BLaER1 (cell line): Measurements from ENCODE around the gene PTPRF.

Experiments used
- H3K27ac ChIP-seq: shearing (Covaris generic); formaldehyde crosslinking; 2 replicates; pipeline ENCODE4 v1.8.1; 2022
- H3K27me3 ChIP-seq: shearing (Covaris generic); formaldehyde crosslinking; 2 replicates; pipeline ENCODE4 v1.8.1; 2022
- H3K36me3 ChIP-seq: shearing (Covaris generic); formaldehyde crosslinking; 2 replicates; pipeline ENCODE4 v1.8.1; 2022
- H3K4me1 ChIP-seq: shearing (Covaris generic); formaldehyde crosslinking; 2 replicates; pipeline ENCODE4 v1.8.1; 2022
- H3K4me2 ChIP-seq: shearing (Covaris generic); formaldehyde crosslinking; 2 replicates; pipeline ENCODE4 v1.8.1; 2022
- H3K4me3 ChIP-seq: shearing (Covaris generic); formaldehyde crosslinking; 2 replicates; pipeline ENCODE4 v1.8.1; 2022
- H3K9ac ChIP-seq: shearing (Covaris generic); formaldehyde crosslinking; 2 replicates; pipeline ENCODE4 v1.8.1; 2022
- H3K9me3 ChIP-seq: shearing (Covaris generic); formaldehyde crosslinking; 2 replicates; pipeline ENCODE4 v1.8.1; 2022
- H4K20me1 ChIP-seq: shearing (Covaris generic); formaldehyde crosslinking; 2 replicates; pipeline ENCODE4 v1.8.1; 2022
- Cebpa-rat ChIP-seq: shearing (Covaris generic); IDR thresholded peaks from 2 replicates; pipeline ENCODE4 v1.8.1; 2022

Gene PTPRF

GRCh38 chr1:43537423-43538142 is 6.9 kb downstream of the PTPRF start:
- no peaks in the 10 kb centered on the region for H3K9me3 ChIP-seq
- no peak overlapping the region for H3K4me2 ChIP-seq
- no peak overlapping the region for H3K4me3 ChIP-seq
- peaks cover 41% of the 10 kb centered on the region for H3K36me3 ChIP-seq
- no peaks in the 10 kb centered on the region for H3K27me3 ChIP-seq
- H4K20me1 ChIP-seq = peaks cover 71% of the 10 kb centered on the region
- no peak overlapping the region for H3K9ac ChIP-seq
- H3K27ac ChIP-seq = no peak overlapping the region
- peaks cover 14% of the 10 kb centered on the region for H3K4me1 ChIP-seq
- no peak for TF ChIP-seq Cebpa-rat

DNA sequence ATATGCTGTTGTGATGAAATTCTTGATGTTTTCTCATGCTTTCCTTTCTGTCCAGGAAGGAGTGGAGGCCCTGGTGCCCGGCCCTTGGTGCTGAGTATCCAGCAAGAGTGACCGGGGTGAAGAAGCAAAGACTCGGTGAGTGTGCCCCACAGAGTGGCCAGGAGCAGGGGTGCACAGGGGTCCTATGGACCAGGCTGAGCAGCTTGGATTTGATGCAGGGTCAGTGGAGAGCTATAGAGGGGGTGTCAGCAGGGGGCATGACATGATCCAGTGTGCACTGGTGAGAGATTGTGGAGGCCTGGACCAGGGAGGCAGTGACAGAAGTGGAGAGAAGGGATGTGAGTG is 7.4 kb downstream of the PTPRF start:
- no peak for TF ChIP-seq Cebpa-rat
- H3K4me3 ChIP-seq = no peak overlapping the region
- no peak overlapping the region for H3K4me2 ChIP-seq
- no peak overlapping the region for H3K27ac ChIP-seq
- H3K36me3 ChIP-seq = peaks cover 46% of the 10 kb centered on the region
- no peak overlapping the region for H3K9ac ChIP-seq
- H3K9me3 ChIP-seq = no peaks in the 10 kb centered on the region
- H3K4me1 ChIP-seq = peaks cover 9% of the 10 kb centered on the region
- peaks cover 71% of the 10 kb centered on the region for H4K20me1 ChIP-seq
- H3K27me3 ChIP-seq = no peaks in the 10 kb centered on the region

GRCh38 chr1:43538969-43539368 is 8.3 kb downstream of the PTPRF start:
- H3K4me3 ChIP-seq = no peak overlapping the region
- H3K36me3 ChIP-seq = peaks cover 50% of the 10 kb centered on the region
- no peak for TF ChIP-seq Cebpa-rat
- peaks cover 6% of the 10 kb centered on the region; the same call in 1 of the 2 replicates for H3K4me1 ChIP-seq
- H3K27me3 ChIP-seq = no peaks in the 10 kb centered on the region
- no peak overlapping the region for H3K27ac ChIP-seq
- peaks cover 64% of the 10 kb centered on the region for H4K20me1 ChIP-seq
- H3K4me2 ChIP-seq = no peak overlapping the region
- H3K9me3 ChIP-seq = no peaks in the 10 kb centered on the region
- no peak overlapping the region for H3K9ac ChIP-seq

DNA sequence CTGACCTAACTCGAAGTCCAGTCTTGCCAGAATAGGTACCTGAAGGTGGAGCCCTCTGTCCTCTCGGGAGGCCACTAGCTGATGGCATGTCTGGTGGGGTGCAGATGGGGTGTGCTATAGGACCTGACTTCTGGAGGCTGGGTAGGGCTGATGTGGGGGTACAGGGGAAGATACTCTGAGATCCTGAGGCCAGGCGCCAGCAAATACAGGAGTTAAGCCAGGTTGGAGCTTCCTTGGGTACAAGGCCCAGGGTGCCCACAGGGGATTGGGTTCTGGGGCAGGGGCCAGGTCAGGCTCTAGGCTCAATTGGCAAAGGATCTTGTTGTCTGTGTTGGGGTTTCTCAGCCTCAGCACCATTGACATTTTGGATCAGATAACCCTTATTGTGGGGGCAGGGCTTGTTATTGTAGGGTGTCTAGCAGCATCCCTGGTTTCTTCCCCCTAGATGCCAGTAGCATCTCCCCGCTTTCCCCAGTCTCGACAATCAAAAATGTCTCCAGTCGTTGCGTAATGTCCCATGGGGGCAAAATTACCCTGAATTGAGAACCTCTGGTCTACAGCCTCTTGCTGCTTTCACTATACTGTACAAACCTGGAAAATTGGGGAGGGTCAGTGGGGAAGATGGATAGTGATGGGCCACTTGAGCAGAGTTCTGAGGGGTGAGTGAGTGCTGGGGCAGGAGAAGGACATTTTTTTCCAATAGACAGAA is 9.2 kb downstream of the PTPRF start:
- Histone ChIP-seq H3K4me1 (peaks cover 6% of the 10 kb centered on the region; the same call in 1 of the 2 replicates), H3K9ac (no peak overlapping the region), H3K9me3 (no peaks in the 10 kb centered on the region), H3K27me3 (no peaks in the 10 kb centered on the region), H3K4me2 (no peak overlapping the region), H3K36me3 (peaks cover 52% of the 10 kb centered on the region), H3K4me3 (no peak overlapping the region), H4K20me1 (peaks cover 55% of the 10 kb centered on the region), H3K27ac (no peak overlapping the region)
- TF ChIP-seq Cebpa-rat = peak; percentile 68; the same call in 1 of the 2 replicates

GRCh38 chr1:43540653-43541071 is 10.0 kb downstream of the PTPRF start:
- Histone ChIP-seq H4K20me1 (peaks cover 47% of the 10 kb centered on the region), H3K27ac (no peak overlapping the region), H3K4me3 (no peak overlapping the region), H3K27me3 (no peaks in the 10 kb centered on the region), H3K9ac (no peak overlapping the region), H3K4me2 (no peak overlapping the region), H3K9me3 (no peaks in the 10 kb centered on the region), H3K36me3 (peaks cover 59% of the 10 kb centered on the region), H3K4me1 (peaks cover 10% of the 10 kb centered on the region)
- no peak for TF ChIP-seq Cebpa-rat

DNA sequence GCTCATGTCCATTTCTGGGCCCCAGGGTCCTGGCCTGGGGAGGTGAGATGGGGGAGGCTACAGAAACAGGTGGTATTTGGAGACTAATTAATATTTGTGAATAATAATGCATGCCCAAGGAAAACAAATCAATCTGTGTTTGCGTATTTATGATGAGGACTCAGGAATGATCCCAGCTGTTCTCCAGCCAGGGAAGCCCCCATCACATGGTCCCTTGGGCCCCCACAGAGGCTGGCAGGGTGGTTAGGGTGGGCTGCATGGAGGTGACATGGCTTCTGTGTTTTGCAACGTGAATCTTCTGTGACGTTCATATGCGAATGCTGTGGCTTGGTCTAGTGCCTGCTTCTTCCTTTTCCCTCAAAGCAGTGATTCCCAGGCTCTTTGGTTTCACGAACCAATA is 10.5 kb downstream of the PTPRF start:
- H4K20me1 ChIP-seq = peaks cover 42% of the 10 kb centered on the region
- H3K4me3 ChIP-seq = no peak overlapping the region
- no peak overlapping the region for H3K9ac ChIP-seq
- peaks cover 64% of the 10 kb centered on the region for H3K36me3 ChIP-seq
- H3K4me1 ChIP-seq = peaks cover 15% of the 10 kb centered on the region
- TF ChIP-seq Cebpa-rat = no peak
- no peaks in the 10 kb centered on the region for H3K27me3 ChIP-seq
- no peak overlapping the region for H3K4me2 ChIP-seq
- no peak overlapping the region for H3K27ac ChIP-seq
- H3K9me3 ChIP-seq = no peaks in the 10 kb centered on the region

DNA sequence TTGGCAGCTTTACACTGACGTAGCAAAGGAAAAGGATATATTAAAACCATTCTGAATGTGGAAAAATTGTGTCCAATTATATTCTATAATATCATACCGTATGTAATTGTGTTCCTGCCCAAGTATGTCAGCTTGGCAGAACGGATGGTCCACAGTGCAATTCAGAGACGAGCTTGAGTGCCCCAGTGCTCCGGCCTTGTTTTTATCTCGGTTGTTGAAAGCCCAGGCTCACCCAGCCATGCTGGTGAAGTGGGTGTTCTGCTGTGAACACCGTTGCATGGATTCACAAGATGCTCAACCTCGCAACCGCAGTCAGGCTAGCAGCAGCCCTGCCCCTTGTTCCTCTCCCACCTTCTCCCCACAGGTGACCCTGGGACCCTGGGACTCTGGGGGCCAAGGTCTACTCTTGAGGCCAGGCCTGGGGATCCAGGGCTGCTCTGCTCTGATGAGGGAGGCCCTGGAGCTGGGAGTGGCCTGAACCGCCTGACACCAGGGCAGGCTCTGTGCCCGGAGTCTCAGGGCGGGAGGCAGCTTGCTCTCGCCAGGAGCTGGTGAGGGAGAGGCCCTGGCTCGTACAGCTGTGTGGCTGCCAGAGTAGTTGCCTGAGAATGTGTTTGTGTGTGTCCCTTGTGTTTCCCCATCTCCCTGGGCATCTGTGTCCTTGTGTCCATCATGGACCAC is 11.2 kb downstream of the PTPRF start:
- H4K20me1 ChIP-seq = peaks cover 35% of the 10 kb centered on the region
- TF ChIP-seq Cebpa-rat = no peak

DNA sequence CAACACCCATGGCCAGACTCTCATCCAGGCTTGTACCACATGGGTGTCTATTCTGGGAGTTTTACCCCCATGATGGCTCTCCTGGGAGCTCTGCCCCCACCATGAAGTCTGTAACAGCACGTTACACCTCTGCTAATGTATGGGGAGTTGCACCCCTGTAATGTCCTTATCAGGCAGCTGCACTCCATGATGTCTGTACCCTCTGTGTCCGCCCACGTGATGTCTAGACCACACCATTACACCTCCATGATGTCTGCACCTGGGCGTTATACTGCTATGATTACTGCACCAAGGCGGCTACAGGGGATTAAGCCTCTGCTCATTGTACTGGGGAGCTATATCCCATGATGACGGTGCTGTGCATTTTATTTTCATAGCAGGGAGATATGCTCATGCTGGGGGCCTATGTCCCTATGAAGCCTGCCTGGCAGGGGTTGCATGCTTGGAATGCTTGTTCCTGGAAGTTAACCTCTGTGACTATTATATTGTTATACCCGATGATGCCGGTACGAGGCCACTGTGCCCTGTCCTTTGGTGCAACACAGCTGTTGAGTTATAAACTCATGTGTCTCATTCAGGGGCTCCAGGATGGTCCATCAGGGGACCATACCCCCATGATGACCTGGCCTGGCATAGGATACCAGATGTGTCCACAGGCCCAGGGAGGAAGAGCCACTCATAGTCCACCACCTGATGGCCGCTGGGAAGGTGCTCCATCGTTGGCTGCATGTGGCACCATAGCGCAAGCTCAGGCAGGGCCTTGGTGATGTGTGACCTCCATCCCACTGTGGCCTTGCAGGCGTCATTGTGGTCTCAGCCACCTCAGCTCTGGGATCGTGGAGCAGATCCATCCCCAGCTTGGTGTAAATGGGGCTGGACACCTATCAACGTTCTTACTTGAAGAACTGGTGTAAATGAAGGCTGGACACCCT is 12.1 kb downstream of the PTPRF start:
- H3K27me3 ChIP-seq = no peaks in the 10 kb centered on the region
- H3K36me3 ChIP-seq = peaks cover 72% of the 10 kb centered on the region
- H4K20me1 ChIP-seq = peaks cover 26% of the 10 kb centered on the region
- no peak for TF ChIP-seq Cebpa-rat
- H3K9me3 ChIP-seq = no peaks in the 10 kb centered on the region
- H3K4me3 ChIP-seq = no peak overlapping the region
- no peak overlapping the region for H3K4me2 ChIP-seq
- H3K4me1 ChIP-seq = peaks cover 24% of the 10 kb centered on the region
- H3K27ac ChIP-seq = no peak overlapping the region
- H3K9ac ChIP-seq = no peak overlapping the region

More for the DNA sequence above, 11.2 kb downstream of the PTPRF start:
- Histone ChIP-seq H3K27me3 (no peaks in the 10 kb centered on the region), H3K4me1 (peaks cover 16% of the 10 kb centered on the region), H3K27ac (no peak overlapping the region), H3K9ac (no peak overlapping the region), H3K36me3 (peaks cover 71% of the 10 kb centered on the region), H3K4me3 (no peak overlapping the region), H3K4me2 (no peak overlapping the region), H3K9me3 (no peaks in the 10 kb centered on the region)

- Histone ChIP-seq H3K4me2 (no peak overlapping the region), H3K4me1 (peaks cover 26% of the 10 kb centered on the region), H3K36me3 (peaks cover 64% of the 10 kb centered on the region), H3K4me3 (no peak overlapping the region), H3K9me3 (no peaks in the 10 kb centered on the region), H3K9ac (no peak overlapping the region), H3K27me3 (no peaks in the 10 kb centered on the region), H3K27ac (no peak overlapping the region), H4K20me1 (peaks cover 25% of the 10 kb centered on the region)
- TF ChIP-seq Cebpa-rat = no peak
Observed at GRCh38 chr1:43543567-43543966, 12.9 kb downstream of the PTPRF start.
